ENCODE results near the gene TMEM150A. TPM values are rescaled to one million over a fixed set of nuclear protein-coding genes. Genes with fewer than 3 reads are reported as not detected.

The TMEM150A gene
- total RNA-seq, 1 experiment from 2014 or later = 19.3 TPM

DNA sequence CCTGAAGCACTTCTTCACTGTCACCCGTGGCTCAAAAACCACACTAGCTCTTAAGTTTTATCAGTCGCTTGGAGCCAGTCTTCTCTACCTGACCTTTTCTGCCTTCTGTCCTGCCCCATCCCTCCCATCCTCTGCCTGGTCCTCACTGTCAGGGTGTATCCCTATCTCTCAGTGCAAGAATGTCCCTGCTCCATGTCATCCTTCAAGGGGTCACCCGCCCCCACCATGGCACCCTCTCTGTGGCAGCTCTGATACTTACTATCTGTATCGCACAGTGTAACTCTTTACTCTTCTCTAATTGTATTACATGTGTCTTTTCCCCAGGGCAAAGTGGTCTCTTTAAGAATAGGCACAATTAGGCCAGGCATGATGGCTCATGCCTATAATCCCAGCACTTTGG lies 13.9 kb downstream of the TMEM150A start:
- Mint-ChIP-seq H3K4me1 (peaks cover 0 to 2% of the 10 kb centered on the region in 2 experiments; a peak in 1 of 4 replicates), H3K36me3 (ENCODE audit: insufficient read depth in 1 of 3, low read depth in 3 of 3) (no peaks in the 10 kb centered on the region; a peak in 1 of 7 replicates), H3K9me3 (no peaks in the 10 kb centered on the region; a peak in 1 of 5 replicates), H3K27ac (no peak overlapping the region), H3K27me3 (ENCODE audit: low read depth) (peaks cover 32% of the 10 kb centered on the region), H3K4me3 (no peak overlapping the region)
- H3K9me3 ChIP-seq (ENCODE audit: control insufficient read depth, low read depth, low read length) = no peaks in the 10 kb centered on the region
- no peak overlapping the region for H2BK12ac ChIP-seq (ENCODE audit: insufficient read length, low read depth, low read length)
- no peak overlapping the region for H2AK5ac ChIP-seq (ENCODE audit: insufficient read length, low read length)
- H2BK5ac ChIP-seq (ENCODE audit: insufficient read length, low read length) = no peak overlapping the region
- no peak overlapping the region for H3K4me2 ChIP-seq (ENCODE audit: insufficient read depth, insufficient read length, low read length)
- H3K27ac ChIP-seq (ENCODE audit: insufficient read length, low read depth, low read length) = no peak overlapping the region
- TF ChIP-seq, protein P1, sequence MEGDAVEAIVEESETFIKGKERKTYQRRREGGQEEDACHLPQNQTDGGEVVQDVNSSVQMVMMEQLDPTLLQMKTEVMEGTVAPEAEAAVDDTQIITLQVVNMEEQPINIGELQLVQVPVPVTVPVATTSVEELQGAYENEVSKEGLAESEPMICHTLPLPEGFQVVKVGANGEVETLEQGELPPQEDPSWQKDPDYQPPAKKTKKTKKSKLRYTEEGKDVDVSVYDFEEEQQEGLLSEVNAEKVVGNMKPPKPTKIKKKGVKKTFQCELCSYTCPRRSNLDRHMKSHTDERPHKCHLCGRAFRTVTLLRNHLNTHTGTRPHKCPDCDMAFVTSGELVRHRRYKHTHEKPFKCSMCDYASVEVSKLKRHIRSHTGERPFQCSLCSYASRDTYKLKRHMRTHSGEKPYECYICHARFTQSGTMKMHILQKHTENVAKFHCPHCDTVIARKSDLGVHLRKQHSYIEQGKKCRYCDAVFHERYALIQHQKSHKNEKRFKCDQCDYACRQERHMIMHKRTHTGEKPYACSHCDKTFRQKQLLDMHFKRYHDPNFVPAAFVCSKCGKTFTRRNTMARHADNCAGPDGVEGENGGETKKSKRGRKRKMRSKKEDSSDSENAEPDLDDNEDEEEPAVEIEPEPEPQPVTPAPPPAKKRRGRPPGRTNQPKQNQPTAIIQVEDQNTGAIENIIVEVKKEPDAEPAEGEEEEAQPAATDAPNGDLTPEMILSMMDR (conservative IDR thresholded peaks at IDR 0.05) = no peak
- no peak overlapping the region for H4K91ac ChIP-seq (ENCODE audit: insufficient read length, low read depth, low read length)
- H4K8ac ChIP-seq (replicated peaks; ENCODE audit: insufficient read length, low read depth, low read length) = no peak overlapping the region
- H4K20me1 ChIP-seq (ENCODE audit: control insufficient read depth, insufficient read depth, insufficient read length) = no peaks in the 10 kb centered on the region
- H3K23me2 ChIP-seq (ENCODE audit: insufficient read length, low read depth, low read length, poor library complexity, severe bottlenecking) = peaks cover 7% of the 10 kb centered on the region
- H3K23ac ChIP-seq (ENCODE audit: insufficient read length, low read depth, low read length) = no peak overlapping the region
- no peaks in the 10 kb centered on the region; the same call in 1 of the 2 replicates for H3K4me1 ChIP-seq (ENCODE audit: insufficient read depth, low read length)
- H3K18ac ChIP-seq (ENCODE audit: insufficient read length, low read depth, low read length) = no peak overlapping the region
- no peak overlapping the region for H4K5ac ChIP-seq (ENCODE audit: insufficient read length, low read depth, low read length)
- no peak overlapping the region for H2AFZ ChIP-seq (ENCODE audit: low read length)
- no peaks in the 10 kb centered on the region for H3K79me2 ChIP-seq (ENCODE audit: insufficient read depth, low read length)
- H3K4ac ChIP-seq (ENCODE audit: low read depth, low read length) = no peak overlapping the region
- no peak overlapping the region for H3K56ac ChIP-seq (ENCODE audit: insufficient read length, low read depth, low read length)
- H3K14ac ChIP-seq (ENCODE audit: insufficient read depth, low read length) = no peak overlapping the region
- WGBS (ENCODE audit: extremely low coverage, insufficient read length, low lambda C conversion rate) = no CpG with 5 or more reads among the region's 4 CpGs
- no peak overlapping the region for H3T11ph ChIP-seq (ENCODE audit: low read length)
- no peak overlapping the region for H2BK20ac ChIP-seq (ENCODE audit: low read depth, low read length, poor library complexity, severe bottlenecking)
- H3K27me3 ChIP-seq (ENCODE audit: insufficient read depth, low read length) = peaks cover 5% of the 10 kb centered on the region; the same call in 1 of the 2 replicates
- H2BK120ac ChIP-seq (ENCODE audit: low read depth, low read length, poor library complexity, severe bottlenecking) = no peak overlapping the region
- DNase-seq = no peak
- H3K9ac ChIP-seq (ENCODE audit: extremely low read depth, insufficient read length, low read length) = no peak overlapping the region
- no peaks in the 10 kb centered on the region for H3K79me1 ChIP-seq (ENCODE audit: insufficient read depth, low read depth, low read length, poor library complexity, severe bottlenecking)
- H2BK15ac ChIP-seq (ENCODE audit: low read depth, low read length) = no peak overlapping the region

All from H9 (cell line).